Measurements from ENCODE around the gene DCUN1D1. TPM values are rescaled to one million over a fixed set of nuclear protein-coding genes. Genes with fewer than 3 reads are reported as not detected.

The DCUN1D1 gene
- total RNA-seq, 4 donors from 2014 or later: 33.6 to 52.8 (median 35.0) TPM

DNA sequence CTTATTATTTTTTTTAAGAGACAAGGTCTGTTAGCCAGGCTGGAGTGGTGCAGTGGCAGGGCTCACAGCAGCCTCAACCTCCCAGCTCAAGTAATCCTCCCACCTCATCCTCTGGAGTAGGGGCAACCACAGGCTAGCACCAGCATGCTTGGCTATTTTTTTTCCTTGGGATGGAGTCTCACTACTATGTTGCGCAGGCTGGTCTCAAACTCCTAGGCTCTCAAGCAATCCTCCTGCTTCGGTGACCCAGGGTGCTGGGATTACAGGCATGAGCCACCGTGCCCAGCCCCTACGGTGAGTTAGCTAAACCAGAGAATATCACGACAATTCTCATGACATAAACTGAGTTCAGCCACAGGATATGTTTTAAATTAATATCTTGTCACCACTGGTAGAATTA, 2.0 kb downstream of the DCUN1D1 start:
- Histone ChIP-seq H3K36me3 (no peaks in the 10 kb centered on the region), H3K27me3 (no peaks in the 10 kb centered on the region), H3K4me1 (peaks cover 15 to 18% of the 10 kb centered on the region in 2 donors), H3K27ac (no peak overlapping the region), H3K9me3 (no peaks in the 10 kb centered on the region), H3K4me3 (replicated peaks in 1 of 3) (no peak overlapping the region)
- WGBS, 2 donors: 66 to 73% methylated on average over 5 of the region's 5 CpGs
- TF ChIP-seq, protein P1, sequence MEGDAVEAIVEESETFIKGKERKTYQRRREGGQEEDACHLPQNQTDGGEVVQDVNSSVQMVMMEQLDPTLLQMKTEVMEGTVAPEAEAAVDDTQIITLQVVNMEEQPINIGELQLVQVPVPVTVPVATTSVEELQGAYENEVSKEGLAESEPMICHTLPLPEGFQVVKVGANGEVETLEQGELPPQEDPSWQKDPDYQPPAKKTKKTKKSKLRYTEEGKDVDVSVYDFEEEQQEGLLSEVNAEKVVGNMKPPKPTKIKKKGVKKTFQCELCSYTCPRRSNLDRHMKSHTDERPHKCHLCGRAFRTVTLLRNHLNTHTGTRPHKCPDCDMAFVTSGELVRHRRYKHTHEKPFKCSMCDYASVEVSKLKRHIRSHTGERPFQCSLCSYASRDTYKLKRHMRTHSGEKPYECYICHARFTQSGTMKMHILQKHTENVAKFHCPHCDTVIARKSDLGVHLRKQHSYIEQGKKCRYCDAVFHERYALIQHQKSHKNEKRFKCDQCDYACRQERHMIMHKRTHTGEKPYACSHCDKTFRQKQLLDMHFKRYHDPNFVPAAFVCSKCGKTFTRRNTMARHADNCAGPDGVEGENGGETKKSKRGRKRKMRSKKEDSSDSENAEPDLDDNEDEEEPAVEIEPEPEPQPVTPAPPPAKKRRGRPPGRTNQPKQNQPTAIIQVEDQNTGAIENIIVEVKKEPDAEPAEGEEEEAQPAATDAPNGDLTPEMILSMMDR (IDR thresholded peaks at IDR 0.05): no peak
- no peak for TF ChIP-seq POLR2A (IDR thresholded peaks at IDR 0.05)
- DNase-seq: no peak
- intact Hi-C loops (cut with DNase I): no loop called here

DNA sequence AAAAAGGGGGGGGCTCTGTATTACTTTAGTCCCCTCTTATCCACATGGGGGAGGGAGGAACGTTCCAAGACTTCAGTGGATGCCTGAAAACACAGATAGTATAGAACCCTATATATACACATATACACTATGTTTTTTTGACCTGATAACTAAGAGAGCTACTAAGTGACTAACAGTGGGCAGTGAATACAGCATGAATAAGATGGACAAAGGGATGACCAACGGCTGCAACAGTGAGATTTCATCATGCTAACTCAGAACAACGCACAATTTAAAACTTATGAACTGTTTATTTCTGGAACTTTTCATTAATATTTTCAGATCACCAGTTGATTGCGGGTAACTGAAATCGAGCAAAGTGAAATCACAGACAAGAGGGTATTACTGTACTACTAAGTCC, 7.3 kb downstream of the DCUN1D1 start:
- Histone ChIP-seq H3K27ac (no peak overlapping the region), H3K4me3 (replicated peaks in 1 of 3) (no peak overlapping the region), H3K4me1 (peaks cover 19 to 24% of the 10 kb centered on the region in 2 donors), H3K9me3 (no peaks in the 10 kb centered on the region), H3K36me3 (no peaks in the 10 kb centered on the region), H3K27me3 (no peaks in the 10 kb centered on the region)
- WGBS, 2 donors: 94 to 96% methylated on average over 5 of the region's 5 CpGs
- TF ChIP-seq, protein P1 (IDR thresholded peaks at IDR 0.05): no peak
- TF ChIP-seq POLR2A (IDR thresholded peaks at IDR 0.05): no peak
- intact Hi-C loops (cut with DNase I): no loop called here
- DNase-seq: no peak

DNA sequence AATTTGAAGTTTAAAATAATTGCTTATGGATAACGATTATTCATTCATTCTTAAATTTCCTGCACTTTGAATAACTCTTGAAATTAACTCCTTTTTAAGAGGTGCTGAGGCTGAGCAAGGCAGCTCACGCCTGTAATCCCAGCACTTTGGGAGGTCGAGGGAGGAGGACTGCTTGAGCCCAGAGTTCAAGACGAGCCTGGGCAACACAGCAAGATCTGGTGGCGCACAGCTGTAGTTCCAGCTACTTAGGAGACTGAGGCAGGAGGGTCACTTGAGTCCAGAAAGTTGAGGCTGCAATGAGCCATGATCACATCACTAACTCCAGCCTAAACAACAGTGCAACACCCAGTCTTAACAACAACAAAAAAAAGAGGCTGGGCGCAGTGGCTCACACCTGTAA, 8.0 kb downstream of the DCUN1D1 start:
- Histone ChIP-seq H3K4me1 (peaks cover 24 to 30% of the 10 kb centered on the region in 2 donors), H3K4me3 (replicated peaks in 1 of 3) (no peak overlapping the region), H3K27ac (no peak overlapping the region), H3K27me3 (no peaks in the 10 kb centered on the region), H3K9me3 (no peaks in the 10 kb centered on the region), H3K36me3 (no peaks in the 10 kb centered on the region)
- intact Hi-C loops (cut with DNase I): no loop called here
- 87 to 89% methylated on average over 6 of the region's 6 CpGs for WGBS, 2 donors
- TF ChIP-seq POLR2A (IDR thresholded peaks at IDR 0.05): no peak
- TF ChIP-seq, protein P1 (IDR thresholded peaks at IDR 0.05): no peak
- DNase-seq: no peak

DNA sequence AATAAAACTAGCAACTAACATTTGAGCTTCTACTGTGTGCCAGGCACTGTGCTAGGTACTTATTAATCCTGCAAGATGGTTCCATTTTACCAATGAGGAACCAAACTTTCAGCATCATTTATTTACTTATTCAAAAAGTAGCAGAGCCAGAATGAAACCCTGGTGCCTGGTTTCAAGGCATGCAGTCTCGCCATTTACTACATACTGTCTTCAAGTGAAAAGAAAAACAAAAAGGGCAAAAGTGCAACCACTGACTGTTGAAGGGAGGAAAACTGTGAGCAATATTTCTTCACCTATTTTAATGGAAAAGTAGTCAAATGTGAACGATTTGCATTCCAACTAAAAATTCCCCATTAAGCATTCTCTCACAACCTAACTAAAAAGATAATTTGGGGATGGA, 8.7 kb downstream of the DCUN1D1 start:
- H3K4me1 ChIP-seq: peaks cover 24 to 28% of the 10 kb centered on the region in 2 donors
- intact Hi-C loops (cut with DNase I): no loop called here
- 33 to 37% methylated on average over 2 of the region's 2 CpGs for WGBS, 2 donors
- no peak overlapping the region for H3K4me3 ChIP-seq (replicated peaks in 1 of 3)
- TF ChIP-seq, protein P1 (IDR thresholded peaks at IDR 0.05): no peak
- TF ChIP-seq POLR2A (IDR thresholded peaks at IDR 0.05): no peak
- no peaks in the 10 kb centered on the region for H3K27me3 ChIP-seq
- no peaks in the 10 kb centered on the region for H3K36me3 ChIP-seq
- no peak for DNase-seq
- H3K27ac ChIP-seq: no peak overlapping the region
- H3K9me3 ChIP-seq: no peaks in the 10 kb centered on the region

DNA sequence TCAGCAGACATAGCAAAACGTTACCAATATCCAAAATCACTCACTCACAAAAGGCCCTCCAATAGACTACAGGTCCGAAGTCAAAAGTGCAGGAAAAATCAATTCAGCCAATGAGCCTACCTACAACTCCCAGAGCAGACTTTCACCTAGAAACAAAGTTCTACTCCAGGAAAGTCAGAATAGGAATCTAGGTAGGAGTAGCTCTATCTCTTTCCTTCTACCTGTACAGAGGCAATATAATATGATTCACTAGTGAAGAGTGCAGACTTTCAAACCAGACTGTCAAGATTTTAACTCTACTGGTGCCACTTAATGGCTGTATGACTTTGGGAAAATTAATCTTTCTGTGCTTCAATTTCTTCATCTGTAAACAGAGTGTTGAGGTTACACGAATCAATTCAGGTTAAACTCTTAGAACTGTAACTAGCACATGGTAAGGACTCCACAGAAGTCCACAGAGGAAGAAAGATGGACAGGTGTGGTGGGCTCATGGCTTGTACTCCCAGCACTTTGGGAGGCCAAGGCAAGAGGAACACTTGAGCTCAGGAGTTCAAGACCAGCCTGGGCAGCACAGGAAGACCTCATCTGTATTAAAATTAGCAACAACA, 9.4 kb downstream of the DCUN1D1 start:
- intact Hi-C loops (cut with DNase I): no loop called here
- no peak for TF ChIP-seq POLR2A (IDR thresholded peaks at IDR 0.05)
- TF ChIP-seq, protein P1 (IDR thresholded peaks at IDR 0.05): no peak
- WGBS, 2 donors: 78 to 82% methylated on average over 3 of the region's 3 CpGs

More for the DNA sequence above, 9.4 kb downstream of the DCUN1D1 start:
- no peak overlapping the region for H3K4me3 ChIP-seq (replicated peaks in 1 of 3)
- no peaks in the 10 kb centered on the region for H3K36me3 ChIP-seq
- no peaks in the 10 kb centered on the region for H3K27me3 ChIP-seq
- DNase-seq: no peak
- no peak overlapping the region for H3K27ac ChIP-seq
- peaks cover 24 to 28% of the 10 kb centered on the region in 2 donors for H3K4me1 ChIP-seq
- no peaks in the 10 kb centered on the region for H3K9me3 ChIP-seq

All from thyroid gland (tissue), 4 donors.